GM19240 (cell line): Measurements from ENCODE around the gene KRT86.
"Not testable (repeated sequence)": the region's sequence is repeated elsewhere in the genome, so short reads cannot be mapped to it uniquely, and the experiment has no call there.

ENCODE experiments used
- DNase-seq: peaks from one replicate; pipeline ENCODE4 v3.0.0; 2011; ENCODE audit warnings: low spot score; ENCODE audit not compliant: insufficient read length

KRT86 gene

DNA sequence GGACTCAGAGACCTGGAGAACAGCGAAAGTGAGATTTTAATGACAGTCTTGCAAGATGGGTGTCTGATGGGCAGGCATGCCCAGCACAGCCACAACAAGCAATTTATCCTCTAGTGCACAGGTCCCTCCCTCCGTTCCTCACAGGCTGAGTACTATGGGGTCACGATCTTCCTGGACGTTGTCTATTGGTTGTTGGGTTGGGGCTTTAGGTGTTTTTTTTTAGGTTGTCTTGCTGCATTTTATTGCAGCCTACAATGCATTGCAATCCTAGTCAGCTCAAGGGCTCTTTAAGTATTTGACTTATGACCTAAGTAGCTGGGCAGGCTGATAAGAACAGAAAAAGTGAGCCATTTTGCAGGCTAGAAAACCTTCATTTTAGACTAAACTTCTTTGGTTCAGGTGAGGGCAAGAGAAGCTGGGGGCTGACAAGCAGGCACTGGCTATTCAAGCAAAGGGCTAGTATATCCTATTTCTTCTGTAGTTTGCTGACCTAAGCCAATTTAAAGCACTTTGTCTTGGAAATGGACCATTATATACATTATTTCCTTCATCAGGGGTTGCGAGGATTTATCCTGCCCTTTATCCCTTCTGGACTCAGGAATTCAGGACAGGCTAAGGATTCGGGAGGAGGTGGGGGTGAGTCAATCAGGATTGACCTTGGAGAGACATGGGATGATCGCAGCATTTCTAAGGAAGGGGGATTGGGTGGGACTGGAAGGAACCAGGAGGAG lies 35.4 kb upstream of the KRT86 start:
- no peak for DNase-seq

DNA sequence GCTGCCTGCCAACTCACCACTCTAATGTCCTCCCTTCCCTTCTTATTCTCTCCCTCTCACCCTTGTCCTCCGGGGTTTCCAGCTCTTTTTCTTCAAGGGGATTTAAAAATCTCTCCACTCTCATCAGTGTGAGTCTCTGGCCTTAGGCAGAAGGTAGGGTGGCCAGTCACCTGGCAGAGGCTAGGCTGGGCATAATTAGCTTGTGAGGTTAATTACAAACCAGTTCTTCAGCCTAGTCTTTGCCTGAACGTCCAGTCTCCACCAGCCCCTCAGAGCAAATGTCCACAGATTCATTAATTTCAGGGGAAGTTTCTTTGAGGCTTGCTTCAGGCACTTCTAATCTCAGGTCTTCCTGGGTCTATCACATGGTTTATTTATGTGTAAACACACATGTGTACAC lies 34.7 kb upstream of the KRT86 start:
- DNase-seq = no peak

DNA sequence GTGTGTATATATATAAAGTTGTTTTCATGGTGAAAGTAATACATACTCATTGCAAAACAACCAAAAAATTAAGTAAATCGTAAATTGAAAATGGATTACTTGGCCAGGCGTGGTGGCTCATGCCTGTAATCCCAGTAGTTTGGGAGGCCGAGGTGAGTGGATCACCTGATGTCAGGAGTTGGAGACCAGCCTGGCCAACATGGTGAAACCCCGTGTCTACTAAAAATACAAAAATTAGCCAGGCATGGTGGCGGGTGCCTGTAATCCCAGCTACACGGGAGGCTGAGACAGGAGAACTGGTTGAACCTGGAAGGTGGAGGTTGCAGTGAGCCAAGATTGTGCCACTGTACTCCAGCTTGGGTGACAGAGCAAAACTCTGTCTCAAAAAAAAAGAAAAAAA lies 34.2 kb upstream of the KRT86 start:
- not testable (repeated sequence) for DNase-seq

DNA sequence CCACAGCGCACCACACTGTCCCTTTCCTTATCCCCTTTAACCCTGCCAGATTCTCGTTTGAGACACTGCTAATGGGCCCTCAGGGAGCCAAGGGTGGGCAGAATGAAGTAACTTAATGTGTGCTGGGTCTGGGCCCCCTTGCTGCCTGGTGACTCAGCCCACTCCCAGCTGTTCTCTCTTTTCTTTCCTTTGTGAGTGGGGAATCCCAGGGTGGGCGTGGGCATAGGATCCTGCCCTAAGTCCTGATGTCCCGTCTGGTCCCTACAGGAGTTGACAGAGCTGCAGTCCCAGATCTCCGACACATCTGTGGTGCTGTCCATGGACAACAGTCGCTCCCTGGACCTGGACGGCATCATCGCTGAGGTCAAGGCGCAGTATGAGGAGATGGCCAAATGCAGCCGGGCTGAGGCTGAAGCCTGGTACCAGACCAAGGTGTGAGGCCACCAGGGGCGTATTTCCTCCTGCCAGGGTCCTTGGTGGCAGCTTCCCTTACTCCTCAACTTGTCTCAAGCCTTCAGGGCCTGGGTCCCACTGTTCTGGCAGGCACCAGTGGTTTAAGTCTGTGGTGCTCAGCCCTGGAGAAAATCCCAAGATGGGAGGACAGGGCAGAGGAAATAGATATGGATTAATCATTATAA lies 33.1 kb upstream of the KRT86 start:
- DNase-seq = no peak

DNA sequence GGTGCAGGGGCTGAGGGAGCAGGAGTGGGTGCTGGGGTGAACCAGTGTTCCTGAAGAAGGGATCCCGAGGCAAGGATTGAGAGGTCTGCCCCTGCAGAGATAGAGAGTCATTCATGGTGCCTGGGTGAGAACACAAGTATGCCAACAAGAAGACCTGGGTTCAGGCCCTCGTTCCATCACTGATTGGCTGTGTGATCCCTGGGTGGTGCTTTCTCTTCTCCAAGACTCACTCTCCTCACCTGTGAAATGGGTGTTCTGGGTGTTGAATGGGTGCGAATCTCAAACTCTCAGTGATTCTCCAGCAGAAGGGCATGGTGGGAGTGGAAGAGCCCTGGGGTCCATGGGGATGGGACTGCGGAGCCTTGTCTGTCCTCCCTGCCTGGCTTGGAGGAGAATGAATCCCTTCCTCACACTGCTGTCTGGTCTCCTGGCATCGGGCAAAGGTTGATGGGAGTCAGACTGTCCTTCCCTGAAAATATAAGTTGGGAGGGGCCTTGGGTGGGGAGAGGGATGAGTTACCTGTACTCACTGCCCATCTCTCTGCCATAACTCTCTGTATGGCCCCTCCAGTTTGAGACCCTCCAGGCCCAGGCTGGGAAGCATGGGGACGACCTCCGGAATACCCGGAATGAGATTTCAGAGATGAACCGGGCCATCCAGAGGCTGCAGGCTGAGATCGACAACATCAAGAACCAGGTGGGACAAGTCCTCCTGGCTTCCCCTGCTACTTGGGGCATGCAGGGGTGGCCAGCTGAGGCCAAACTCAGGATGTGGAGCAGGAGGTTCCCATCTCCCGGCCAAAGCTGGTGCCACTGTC lies 31.8 kb upstream of the KRT86 start:
- no peak for DNase-seq

DNA sequence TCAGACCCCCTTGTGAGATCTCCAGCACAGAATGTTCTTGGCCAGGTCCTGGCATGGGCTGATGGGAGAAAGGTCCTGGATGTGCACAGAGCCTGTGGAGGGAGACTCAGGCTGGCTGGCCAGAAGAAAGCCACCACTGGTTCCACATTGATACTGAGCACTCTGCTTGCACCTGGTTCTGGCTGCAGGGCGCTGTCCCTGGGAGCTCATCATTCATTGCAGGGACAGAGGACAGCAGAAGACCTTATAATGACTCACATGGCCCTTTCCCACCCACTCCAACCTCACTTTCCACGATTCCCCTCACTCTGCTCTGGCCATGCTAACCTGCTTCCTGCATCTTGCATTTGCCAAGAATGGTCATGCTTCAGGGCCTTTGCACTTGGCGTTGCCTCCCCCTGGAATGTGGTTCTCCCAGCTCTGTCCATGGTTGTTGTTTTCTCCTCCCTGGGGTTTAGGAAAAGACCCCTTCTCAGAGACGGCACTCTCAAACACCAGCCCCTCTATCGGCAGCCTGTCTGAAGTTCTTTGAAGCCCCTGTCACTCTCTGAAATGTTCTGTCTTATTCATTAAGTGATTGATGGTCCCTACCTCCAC lies 31.1 kb upstream of the KRT86 start:
- DNase-seq = no peak

DNA sequence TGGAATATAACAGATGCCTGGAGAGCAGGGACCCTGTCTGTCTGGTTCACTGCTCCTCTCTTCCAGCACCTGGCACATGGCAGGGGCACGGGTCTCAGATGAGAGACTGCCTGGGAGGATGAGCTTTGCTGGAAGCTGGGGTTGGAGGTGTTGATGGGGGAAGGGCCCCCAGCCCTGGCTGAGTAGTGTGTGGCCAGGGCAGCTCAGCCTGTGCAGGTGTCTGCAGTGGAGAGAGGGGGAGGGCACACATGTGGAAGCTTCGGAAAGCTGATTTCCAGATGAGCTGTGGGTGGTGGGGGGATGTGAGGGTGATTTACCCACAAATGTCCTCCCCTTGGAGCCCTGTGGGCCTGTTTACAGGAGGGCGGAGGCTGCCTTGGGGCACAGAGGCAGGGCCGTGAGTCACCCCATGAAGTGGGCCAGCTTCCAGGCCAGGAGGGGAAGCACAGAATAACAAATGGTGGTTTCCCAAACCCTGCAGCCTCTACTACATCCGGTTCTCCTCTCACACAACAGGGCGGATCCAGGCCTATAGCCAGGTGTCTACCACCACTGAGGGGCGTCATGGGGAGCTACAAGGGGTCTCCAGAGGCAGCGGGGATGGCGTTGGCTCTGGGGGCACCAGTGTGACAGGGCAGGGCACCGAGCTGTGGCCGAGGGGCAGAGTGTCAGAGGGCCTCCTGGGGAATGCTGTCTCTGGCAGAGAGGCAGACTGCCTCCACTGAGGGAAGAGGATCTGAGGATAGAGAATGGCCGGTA lies 30.4 kb upstream of the KRT86 start:
- peak; percentile 85 for DNase-seq

DNA sequence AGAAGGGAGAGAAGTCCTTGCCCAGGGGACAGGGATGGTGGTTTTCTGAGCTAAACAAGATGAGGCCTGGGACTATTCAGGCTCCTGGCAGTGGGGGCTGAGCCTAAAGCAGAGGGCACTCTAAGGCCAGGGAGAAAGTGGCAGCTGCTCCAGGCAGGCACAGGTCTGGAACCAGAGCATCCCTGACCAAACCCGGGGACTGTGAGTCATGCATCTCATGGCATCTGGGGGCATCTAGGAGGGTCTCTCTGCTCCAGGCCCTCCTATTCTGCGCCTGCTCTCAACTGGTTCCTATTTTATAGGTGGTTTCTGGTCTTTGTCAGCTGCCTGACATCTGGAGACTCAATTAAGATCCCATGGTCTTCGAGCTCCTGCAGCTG lies 29.8 kb upstream of the KRT86 start:
- DNase-seq = no peak

DNA sequence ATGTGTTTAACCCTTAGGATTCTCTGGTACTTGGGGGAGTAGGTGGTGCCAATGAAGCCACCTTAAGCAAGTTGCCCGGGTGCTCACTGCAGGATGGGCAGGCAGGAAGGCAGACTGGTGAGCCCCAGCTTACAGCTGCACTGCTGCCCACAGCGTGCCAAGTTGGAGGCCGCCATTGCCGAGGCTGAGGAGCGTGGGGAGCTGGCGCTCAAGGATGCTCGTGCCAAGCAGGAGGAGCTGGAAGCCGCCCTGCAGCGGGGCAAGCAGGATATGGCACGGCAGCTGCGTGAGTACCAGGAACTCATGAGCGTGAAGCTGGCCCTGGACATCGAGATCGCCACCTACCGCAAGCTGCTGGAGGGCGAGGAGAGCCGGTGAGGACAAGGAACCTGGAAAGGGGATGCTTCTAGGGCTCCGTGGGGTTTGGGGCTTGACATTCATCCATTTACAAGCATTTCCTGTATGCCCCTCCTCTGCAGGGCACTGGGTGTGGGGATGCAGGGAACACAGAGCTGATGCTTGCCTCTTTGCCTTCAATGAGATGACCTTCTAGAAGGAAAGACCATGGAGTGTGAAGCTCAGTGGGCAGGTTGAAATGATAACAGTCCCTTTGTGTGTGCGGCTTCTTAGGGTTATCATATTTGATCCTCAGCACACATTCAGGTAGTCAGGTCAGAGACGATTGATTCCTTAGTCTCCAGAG lies 29.0 kb upstream of the KRT86 start:
- DNase-seq = no peak

DNA sequence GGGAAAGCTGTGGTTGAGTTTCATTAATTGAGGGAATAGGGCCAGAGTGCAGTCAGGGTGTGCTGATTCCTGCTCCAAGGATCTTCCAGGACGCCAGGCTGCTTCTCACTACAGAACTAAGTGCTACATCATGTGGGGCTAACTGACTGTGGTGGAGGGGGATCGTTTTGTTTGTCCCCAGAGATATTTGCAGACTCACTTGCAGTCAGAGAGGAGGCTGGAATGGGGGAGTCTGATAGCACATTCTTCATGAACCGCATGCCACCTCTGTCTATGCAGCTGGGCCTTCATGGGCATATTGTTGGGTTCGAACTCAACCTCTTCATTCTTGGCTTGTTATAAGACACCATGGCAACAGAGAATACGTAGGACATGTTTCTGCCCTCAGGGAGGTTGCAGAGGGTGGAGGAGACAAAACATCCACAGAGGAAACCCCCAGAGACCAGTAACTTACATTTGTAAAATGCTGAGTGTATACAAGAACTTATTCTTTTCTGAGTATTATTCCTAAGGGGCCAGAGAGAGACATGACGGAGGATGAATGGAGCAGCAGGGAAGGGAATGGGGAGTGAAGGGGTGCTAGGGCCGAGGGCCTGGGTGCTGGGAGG lies 28.4 kb upstream of the KRT86 start:
- no peak for DNase-seq

DNA sequence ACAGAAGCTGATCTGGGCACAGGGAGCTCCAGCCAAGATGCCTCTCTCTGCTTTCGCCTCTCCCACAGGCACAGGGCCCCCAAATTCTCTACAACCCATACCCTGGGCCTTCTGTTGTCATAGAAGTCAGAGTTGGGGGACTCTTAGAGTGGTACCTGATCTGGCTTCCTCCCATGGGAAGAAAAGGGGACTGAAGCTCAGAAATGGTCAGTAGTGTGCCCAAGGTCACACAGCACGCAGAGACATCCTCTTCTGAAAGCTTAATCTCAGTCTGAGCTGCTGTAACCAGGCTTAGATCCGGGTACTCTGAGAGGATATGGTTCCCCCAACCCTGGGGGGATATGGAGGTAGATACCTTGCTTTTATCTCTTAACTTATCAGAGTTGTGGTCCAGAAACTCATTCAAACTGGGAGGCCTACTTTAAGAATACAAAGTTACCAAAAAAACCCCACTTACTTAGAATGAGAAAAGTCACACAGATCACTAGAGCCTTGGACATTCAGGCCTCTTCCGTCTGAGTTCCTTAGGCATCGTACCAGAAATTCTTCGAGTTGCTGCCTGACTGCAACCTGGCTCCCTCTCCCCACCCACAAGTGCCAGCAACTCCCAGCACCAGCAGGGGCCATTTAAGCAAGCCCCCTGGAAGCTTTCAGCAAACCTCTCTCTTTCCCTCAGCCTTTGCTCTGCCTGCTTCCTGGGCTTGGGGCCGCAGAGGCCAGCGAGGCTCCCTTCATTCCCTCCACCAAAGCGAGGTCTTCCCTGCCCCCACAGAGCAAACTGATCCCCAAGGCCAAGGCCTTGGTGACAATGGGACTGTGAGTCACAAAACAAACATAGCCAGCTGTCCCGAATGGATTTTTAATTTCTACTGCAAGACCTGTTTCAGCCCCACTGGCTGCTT lies 27.5 kb upstream of the KRT86 start:
- DNase-seq = no peak

DNA sequence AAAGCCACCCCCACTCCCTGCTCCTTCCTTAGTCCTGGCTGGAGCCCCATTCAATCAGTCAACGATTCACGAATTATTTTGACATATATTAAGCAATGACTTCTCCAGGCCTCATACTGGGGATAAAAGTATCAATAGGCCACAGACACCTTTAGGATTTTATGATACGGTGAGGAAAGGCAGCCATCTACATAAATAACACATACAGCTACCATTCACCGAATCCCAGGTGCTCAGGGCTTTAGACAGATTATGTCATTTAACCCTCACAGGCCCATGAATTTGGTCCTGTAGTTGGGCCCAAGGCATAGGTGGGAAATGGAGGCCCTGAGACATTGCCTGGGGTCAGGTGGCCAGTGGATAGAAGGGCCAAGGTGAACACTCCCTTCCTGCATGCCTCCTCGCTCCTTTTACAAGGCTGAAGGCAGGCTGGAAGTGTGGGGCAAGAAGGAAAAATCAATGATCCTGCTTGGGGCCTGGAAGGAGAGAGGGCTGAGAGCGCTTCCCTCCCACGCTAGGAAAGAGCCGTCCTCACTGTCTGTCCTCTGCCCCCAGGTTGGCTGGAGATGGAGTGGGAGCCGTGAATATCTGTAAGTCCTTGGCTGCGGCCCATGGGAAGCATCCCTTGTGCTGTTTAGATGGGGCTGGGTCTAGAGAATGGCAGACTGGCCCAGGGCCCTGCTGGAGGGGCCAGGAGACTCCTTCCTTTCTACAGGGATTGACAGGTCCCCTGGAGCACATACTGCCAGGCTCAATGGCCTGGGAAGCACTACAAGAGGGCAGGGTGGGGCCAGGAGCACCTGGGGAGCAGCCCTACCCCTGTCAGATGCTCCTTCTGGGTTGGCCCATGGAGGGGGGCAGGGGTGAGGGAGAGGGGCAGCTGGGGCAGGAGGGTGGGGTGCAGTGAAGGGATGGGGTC lies 26.6 kb upstream of the KRT86 start:
- no peak for DNase-seq

DNA sequence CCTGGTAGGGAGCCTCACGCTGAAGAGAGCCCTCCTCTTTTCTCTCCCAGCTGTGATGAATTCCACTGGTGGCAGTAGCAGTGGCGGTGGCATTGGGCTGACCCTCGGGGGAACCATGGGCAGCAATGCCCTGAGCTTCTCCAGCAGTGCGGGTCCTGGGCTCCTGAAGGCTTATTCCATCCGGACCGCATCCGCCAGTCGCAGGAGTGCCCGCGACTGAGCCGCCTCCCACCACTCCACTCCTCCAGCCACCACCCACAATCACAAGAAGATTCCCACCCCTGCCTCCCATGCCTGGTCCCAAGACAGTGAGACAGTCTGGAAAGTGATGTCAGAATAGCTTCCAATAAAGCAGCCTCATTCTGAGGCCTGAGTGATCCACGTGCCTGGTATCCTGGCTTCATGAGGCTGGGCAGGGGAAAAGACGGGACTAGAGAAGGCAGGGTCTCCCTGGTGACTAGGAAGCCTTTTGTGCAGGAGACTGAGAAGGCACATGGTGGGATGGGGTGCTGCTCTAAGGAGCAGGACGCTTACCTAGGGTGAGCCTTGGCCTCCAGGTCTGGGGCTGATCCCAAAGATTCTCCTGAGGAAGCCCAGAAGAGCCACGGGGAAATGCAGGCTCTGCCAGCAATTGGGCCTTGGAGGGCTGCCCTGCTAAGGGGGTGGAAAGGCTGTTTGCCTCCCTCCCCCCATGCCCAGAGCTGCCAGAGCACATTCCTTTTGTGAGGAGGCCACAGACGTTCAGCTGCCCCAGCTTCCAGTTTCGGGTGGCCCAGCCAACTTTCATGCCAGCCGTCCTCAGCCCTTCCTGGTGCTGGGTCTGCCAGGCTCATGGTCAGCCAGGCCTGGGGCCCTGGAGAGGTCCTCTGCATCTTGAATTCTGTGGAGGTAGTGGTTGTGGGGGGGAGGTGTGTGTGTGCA lies 25.6 kb upstream of the KRT86 start:
- DNase-seq = no peak

DNA sequence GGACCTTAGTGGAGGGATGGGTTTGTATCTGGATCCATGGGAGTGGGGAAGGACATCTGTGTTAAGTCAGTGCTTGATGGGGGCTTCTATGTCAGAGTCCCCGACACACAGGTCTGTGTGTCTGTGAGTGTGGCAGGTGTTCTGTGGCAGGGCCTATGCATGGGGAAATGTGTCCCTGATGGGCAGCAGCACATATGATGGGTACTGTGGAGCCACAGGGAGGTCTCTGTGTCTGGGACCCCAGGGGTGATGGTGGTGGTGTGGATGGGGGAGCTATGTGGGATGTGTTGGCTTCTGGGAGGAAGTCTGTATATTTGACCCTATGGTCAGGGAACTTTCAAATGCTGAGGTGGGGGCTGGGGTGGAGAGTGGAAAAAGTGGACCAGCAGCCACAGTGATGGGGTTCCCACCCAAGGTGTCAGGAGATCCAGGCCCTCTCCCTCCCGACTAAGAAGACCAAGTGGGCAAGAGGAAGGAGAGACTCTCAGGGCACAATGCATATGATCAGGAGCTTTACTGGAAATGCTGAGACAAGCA lies 24.9 kb upstream of the KRT86 start:
- DNase-seq = no peak

DNA sequence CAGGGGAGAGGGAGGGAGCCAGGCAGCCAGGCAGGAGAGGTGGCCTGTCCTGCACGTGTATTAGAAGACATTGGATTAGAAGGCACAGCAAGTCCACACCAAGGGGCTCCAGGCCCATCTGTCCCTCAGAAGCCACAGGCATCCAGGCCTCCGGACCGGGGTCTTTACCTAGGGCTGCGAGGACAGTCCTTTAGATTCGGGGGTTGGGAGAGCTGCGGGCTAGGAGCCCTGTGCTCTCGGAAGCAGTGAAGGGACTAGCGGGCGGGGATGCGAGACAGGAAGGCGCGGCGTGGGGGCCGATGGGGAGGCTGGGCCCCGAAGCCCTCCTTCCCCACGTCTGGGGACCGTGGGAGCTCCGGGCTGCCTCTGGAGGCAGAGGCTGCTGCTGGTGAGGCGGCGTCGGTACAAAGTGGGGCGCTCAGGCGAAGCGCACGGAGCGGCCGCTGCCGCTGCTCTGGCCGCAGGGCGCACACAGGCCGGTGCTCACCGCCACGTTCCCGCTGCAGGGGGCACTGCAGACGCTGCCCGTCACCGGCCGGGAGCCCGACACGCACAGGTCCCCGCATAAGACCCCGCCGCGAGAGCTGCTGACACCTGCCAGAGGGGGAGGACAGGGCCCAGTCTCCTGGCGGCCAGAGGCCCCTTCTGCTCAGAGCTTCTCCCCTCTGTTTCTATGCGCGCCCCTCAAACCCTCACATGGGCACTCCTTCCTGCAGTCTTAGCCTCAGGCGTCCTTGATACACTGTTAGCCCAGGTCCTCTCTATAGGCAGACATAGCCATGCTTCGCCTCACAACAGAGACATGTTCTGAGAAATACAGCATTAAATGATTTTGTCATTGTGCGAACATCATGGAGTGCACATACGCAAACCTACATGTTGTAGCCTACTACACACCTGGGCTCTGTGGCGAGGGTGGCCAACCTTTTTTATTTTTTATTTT lies 24.1 kb upstream of the KRT86 start:
- no peak for DNase-seq
